Panc1 (cell line): ENCODE results near the gene FUBP1. TPM values are rescaled to one million over a fixed set of nuclear protein-coding genes. Genes with fewer than 3 reads are reported as not detected.

Experiments used
- ATAC-seq: fragments of 200-7000 bp; cut with Tn5 transposase; 2 replicates; pipeline ENCODE4 v1.9.1; 2020; ENCODE audit warnings: mild to moderate bottlenecking, moderate library complexity
- BruUV-seq: library from RNA; stranded (reverse); fragments of 400-500 nt; replicated peaks from 2 replicates; lab custom pipeline; 2021; lab: Mats Ljungman, UMichigan
- CTCF ChIA-PET: fragments of 300-600 bp; sonication (Branson Sonifier 250); formaldehyde crosslinking; loops from one replicate; lab custom pipeline; 2022; ENCODE audit warnings: antibody characterized with exemption; lab: Charles Lee
- POLR2A ChIA-PET: fragments of 300-600 bp; sonication (Branson Sonifier 250); formaldehyde crosslinking; loops from one replicate; lab custom pipeline; 2022; ENCODE audit warnings: antibody characterized with exemption; lab: Charles Lee
- DNase-seq: peaks from one replicate; pipeline ENCODE4 v3.0.0-alpha.2; 2010; ENCODE audit warnings: low read depth, low spot score
- H3K27ac ChIP-seq: 2 replicates; pipeline ENCODE4 v1.5.1; 2011; ENCODE audit warnings: mild to moderate bottlenecking, low read length, inconsistent platforms
- H3K27me3 ChIP-seq: fragments of 200-500 bp; sonication (Bioruptor generic); 2 replicates; pipeline ENCODE4 v1.6.0; 2014; ENCODE audit warnings: low read length, inconsistent platforms; ENCODE audit not compliant: control insufficient read depth, insufficient read depth
- H3K36me3 ChIP-seq: fragments of 200-500 bp; sonication (Bioruptor generic); 2 replicates; pipeline ENCODE4 v1.5.1; 2014; ENCODE audit warnings: inconsistent platforms, mild to moderate bottlenecking, low read length, moderate library complexity; ENCODE audit not compliant: control insufficient read depth, insufficient read depth
- H3K4me1 ChIP-seq: 2 replicates; pipeline ENCODE4 v1.5.1; 2011; ENCODE audit warnings: inconsistent platforms, mild to moderate bottlenecking, low read length, moderate library complexity; ENCODE audit not compliant: control insufficient read depth, insufficient read depth
- H3K4me3 ChIP-seq, 2 experiments: 2 replicates each; pipeline ENCODE4 v1.5.1; 2011 to 2012; ENCODE audit warnings: low read depth in 2 of 2, low read length in 2 of 2, mild to moderate bottlenecking in 2 of 2, inconsistent platforms in 1 of 2, moderate library complexity in 1 of 2
- H3K9me3 ChIP-seq: fragments of 200-500 bp; sonication (Bioruptor generic); 2 replicates; pipeline ENCODE4 v1.5.1; 2014; ENCODE audit warnings: low read depth, mild to moderate bottlenecking, inconsistent platforms, low read length, moderate library complexity; ENCODE audit not compliant: control insufficient read depth, insufficient read depth
- CTCF ChIP-seq: fragments of 450-650 bp; IDR thresholded peaks from 2 replicates; pipeline ENCODE4 v1.5.1; 2017; ENCODE audit warnings: mild to moderate bottlenecking
- POLR2AphosphoS5 ChIP-seq: IDR thresholded peaks from 2 replicates; pipeline ENCODE4 v1.6.1; 2012; ENCODE audit warnings: mild to moderate bottlenecking, low read depth, low read length, moderate library complexity
- SIN3A ChIP-seq: IDR thresholded peaks from 2 replicates; pipeline ENCODE4 v1.6.1; 2012; ENCODE audit warnings: low read depth, mild to moderate bottlenecking, low read length, moderate library complexity, borderline replicate concordance; ENCODE audit not compliant: insufficient read depth
- TCF7L2 ChIP-seq: IDR thresholded peaks from 2 replicates; pipeline ENCODE4 v1.6.1; 2011; ENCODE audit warnings: mild to moderate bottlenecking, low read depth, low read length, inconsistent platforms
- in situ Hi-C: cut with HindIII; loops from 2 replicates; pipeline ENCODE4 v1.10.0; 2016; ENCODE audit warnings: low sequenced_read_pairs, low pct_unique_long_range_greater_than_20kb
- intact Hi-C: fragments of 100-400 bp; cut with micrococcal nuclease; formaldehyde crosslinking; loops from one replicate; pipeline ENCODE4 v1.10.0; 2022; ENCODE audit not compliant: unreplicated experiment
- total RNA-seq: library from RNA; stranded (reverse); gene quantifications from one replicate; pipeline ENCODE4 v1.2.1, GENCODE V29; 2021; ENCODE audit not compliant: unreplicated experiment
- TF ChIP-seq, protein P1 (sequence below), 2 experiments: IDR thresholded peaks; 2 replicates each; pipeline ENCODE4 v1.6.1; 2011 to 2012; ENCODE audit warnings: low read depth in 2 of 2, control low read depth in 1 of 2, low read length in 1 of 2, mild to moderate bottlenecking in 1 of 2, moderate library complexity in 1 of 2; ENCODE audit not compliant: insufficient read depth in 1 of 2

FUBP1 gene
- total RNA-seq, 1 experiment from 2014 or later: 150 TPM

DNA sequence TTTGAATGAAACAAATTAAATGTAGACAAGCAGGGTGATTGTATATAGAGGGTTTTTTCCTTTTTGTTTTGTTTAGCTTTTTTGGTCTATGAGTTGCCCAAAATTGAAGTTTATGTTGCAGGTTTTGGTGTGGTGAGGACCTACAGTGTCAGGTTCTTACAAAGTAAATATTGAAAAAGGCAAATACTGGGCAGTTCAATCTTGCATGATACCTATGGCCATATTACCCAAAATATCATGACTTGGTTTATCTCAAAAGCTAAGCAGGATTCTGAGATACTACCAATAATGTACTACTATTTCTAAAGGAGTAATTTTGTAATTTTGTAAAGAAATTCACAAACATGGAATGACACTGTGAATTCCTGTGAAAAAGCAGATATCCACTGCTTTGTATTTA lies 27.6 kb upstream of the FUBP1 start:
- no peaks in the 10 kb centered on the region for H3K9me3 ChIP-seq
- no peak for DNase-seq
- CTCF ChIA-PET: no interaction called here
- no peak for ATAC-seq
- H3K27me3 ChIP-seq: no peaks in the 10 kb centered on the region
- H3K4me3 ChIP-seq: peak overlapping the region in 1 of 2 experiments; percentile 55; a peak in 3 of 4 replicates
- in situ Hi-C loops (no loop called here), intact Hi-C loops (loop anchor here (10.0 kb wide), 1 partner anchor 98 kb away; no protein-coding TSS in a partner anchor)
- no peak for TF ChIP-seq CTCF
- TF ChIP-seq POLR2AphosphoS5: no peak
- no peak for TF ChIP-seq TCF7L2
- H3K36me3 ChIP-seq: no peaks in the 10 kb centered on the region
- H3K4me1 ChIP-seq: peaks cover 24% of the 10 kb centered on the region
- POLR2A ChIA-PET: no interaction called here
- H3K27ac ChIP-seq: no peak overlapping the region
- no TSS peak for BruUV-seq

- in situ Hi-C loops (no loop called here), intact Hi-C loops (loop anchor here (10.0 kb wide), 1 partner anchor 99 kb away; no protein-coding TSS in a partner anchor)
- no TSS peak for BruUV-seq
These were observed 26.9 kb upstream of the FUBP1 start for GRCh38 chr1:78005755-78006154.

More at GRCh38 chr1:78005755-78006154, 26.9 kb upstream of the FUBP1 start:
- TF ChIP-seq TCF7L2: no peak
- TF ChIP-seq SIN3A: no peak
- TF ChIP-seq, protein P1, sequence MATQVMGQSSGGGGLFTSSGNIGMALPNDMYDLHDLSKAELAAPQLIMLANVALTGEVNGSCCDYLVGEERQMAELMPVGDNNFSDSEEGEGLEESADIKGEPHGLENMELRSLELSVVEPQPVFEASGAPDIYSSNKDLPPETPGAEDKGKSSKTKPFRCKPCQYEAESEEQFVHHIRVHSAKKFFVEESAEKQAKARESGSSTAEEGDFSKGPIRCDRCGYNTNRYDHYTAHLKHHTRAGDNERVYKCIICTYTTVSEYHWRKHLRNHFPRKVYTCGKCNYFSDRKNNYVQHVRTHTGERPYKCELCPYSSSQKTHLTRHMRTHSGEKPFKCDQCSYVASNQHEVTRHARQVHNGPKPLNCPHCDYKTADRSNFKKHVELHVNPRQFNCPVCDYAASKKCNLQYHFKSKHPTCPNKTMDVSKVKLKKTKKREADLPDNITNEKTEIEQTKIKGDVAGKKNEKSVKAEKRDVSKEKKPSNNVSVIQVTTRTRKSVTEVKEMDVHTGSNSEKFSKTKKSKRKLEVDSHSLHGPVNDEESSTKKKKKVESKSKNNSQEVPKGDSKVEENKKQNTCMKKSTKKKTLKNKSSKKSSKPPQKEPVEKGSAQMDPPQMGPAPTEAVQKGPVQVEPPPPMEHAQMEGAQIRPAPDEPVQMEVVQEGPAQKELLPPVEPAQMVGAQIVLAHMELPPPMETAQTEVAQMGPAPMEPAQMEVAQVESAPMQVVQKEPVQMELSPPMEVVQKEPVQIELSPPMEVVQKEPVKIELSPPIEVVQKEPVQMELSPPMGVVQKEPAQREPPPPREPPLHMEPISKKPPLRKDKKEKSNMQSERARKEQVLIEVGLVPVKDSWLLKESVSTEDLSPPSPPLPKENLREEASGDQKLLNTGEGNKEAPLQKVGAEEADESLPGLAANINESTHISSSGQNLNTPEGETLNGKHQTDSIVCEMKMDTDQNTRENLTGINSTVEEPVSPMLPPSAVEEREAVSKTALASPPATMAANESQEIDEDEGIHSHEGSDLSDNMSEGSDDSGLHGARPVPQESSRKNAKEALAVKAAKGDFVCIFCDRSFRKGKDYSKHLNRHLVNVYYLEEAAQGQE (IDR thresholded peaks at IDR 0.05; ENCODE audit: insufficient read depth in 1 of 2, low read depth in 2 of 2, low read length in 1 of 2): no peak
- no peak for TF ChIP-seq CTCF
- TF ChIP-seq POLR2AphosphoS5: no peak
- H3K9me3 ChIP-seq: no peaks in the 10 kb centered on the region
- peaks cover 24% of the 10 kb centered on the region for H3K4me1 ChIP-seq
- H3K27me3 ChIP-seq: no peaks in the 10 kb centered on the region
- H3K36me3 ChIP-seq: no peaks in the 10 kb centered on the region
- no peak for DNase-seq
- ATAC-seq: no peak
- POLR2A ChIA-PET: interaction anchor here (0.6 kb wide), 1 partner anchor 36 kb away, joined by 3 read pairs; no protein-coding TSS in a partner anchor
- H3K4me3 ChIP-seq: peak overlapping the region; percentile 55
- peak overlapping the region; percentile 96 for H3K27ac ChIP-seq
- CTCF ChIA-PET: interaction anchor here (1.0 to 1.5 kb wide), 2 partner anchors 11 to 28 kb away, joined by 3 to 4 read pairs; no protein-coding TSS in a partner anchor
